Adrenal gland (tissue), 5 donors: ENCODE results near the gene NTPCR.

Experiments used
- POLR2A ChIP-seq, 2 donors: fragments of 450-650 bp; IDR thresholded peaks; one replicate each; pipeline ENCODE4 v1.6.1; 2017; ENCODE audit warnings: antibody characterized with exemption in 2 of 2, mild to moderate bottlenecking in 2 of 2, moderate library complexity in 1 of 2
- TF ChIP-seq, protein P1 (sequence below), 6 experiments: fragments of 450-650 bp in 4 of 6; fragments of 200-600 bp in 2 of 6; sonication (generic) in 1 of 6; IDR thresholded peaks; 1 replicate in 5 of 6; 2 replicates in 1 of 6; pipeline versions ENCODE4 v1.5.1 to v1.8.0; 2016 to 2021; ENCODE audit warnings: antibody characterized with exemption in 6 of 6, mild to moderate bottlenecking in 2 of 6, moderate library complexity in 1 of 6
- donor health status: DM: no; HTN: no; CAD: no.

DNA sequence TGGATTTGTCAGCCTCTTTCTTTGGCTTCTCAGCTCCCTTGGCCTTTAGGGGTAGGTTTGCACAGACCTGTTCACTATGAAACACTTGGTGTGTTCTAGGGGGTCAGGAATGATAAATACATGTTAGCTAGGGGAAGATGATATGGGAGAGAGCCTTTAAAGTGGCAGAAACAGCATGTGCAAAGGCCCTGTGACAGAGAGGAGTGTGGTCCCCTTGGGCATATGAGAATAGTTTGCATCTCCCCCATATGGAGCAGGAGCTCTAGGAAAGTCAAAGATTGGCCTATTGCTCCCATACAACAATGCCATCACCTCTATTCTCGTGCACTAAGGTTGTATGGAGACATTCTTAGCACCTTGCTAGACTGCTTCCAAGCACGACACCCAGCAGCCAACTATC lies 10.7 kb upstream of the NTPCR start:
- TF ChIP-seq, protein P1, sequence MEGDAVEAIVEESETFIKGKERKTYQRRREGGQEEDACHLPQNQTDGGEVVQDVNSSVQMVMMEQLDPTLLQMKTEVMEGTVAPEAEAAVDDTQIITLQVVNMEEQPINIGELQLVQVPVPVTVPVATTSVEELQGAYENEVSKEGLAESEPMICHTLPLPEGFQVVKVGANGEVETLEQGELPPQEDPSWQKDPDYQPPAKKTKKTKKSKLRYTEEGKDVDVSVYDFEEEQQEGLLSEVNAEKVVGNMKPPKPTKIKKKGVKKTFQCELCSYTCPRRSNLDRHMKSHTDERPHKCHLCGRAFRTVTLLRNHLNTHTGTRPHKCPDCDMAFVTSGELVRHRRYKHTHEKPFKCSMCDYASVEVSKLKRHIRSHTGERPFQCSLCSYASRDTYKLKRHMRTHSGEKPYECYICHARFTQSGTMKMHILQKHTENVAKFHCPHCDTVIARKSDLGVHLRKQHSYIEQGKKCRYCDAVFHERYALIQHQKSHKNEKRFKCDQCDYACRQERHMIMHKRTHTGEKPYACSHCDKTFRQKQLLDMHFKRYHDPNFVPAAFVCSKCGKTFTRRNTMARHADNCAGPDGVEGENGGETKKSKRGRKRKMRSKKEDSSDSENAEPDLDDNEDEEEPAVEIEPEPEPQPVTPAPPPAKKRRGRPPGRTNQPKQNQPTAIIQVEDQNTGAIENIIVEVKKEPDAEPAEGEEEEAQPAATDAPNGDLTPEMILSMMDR (IDR thresholded peaks at IDR 0.05): no peak
- no peak for TF ChIP-seq POLR2A (IDR thresholded peaks at IDR 0.05)
